Measurements from ENCODE around the gene TREX2. TPM values are rescaled to one million over a fixed set of nuclear protein-coding genes. Genes with fewer than 3 reads are reported as not detected.

The TREX2 gene
- polyA plus RNA-seq, 1 donor (not counting 4 experiments of a cell fraction or from before 2014, with no cell fraction given), result 0.31 TPM

- no peak for TF ChIP-seq EZH2 (IDR thresholded peaks at IDR 0.05; ENCODE audit: low read length)
- no peak for TF ChIP-seq CTCF (optimal IDR thresholded peaks at IDR 0.05 in 1 of 3, IDR thresholded peaks at IDR 0.05 in 1 of 3, conservative IDR thresholded peaks at IDR 0.05 in 1 of 3; ENCODE audit: extremely low read depth in 1 of 3, insufficient read depth in 2 of 3, low read length in 3 of 3)
- Histone ChIP-seq H4K20me1 (ENCODE audit: control insufficient read depth, extremely low read depth, insufficient read depth, low read length) (no peaks in the 10 kb centered on the region), H3K4me3 (ENCODE audit: control insufficient read depth in 2 of 3, extremely low read depth in 1 of 3, insufficient read depth in 2 of 3, low read depth in 1 of 3, low read length in 3 of 3) (no peak overlapping the region), H3K4me1 (ENCODE audit: control insufficient read depth, extremely low read depth, insufficient read depth, low read length) (peaks cover 3% of the 10 kb centered on the region), H3K9me3 (ENCODE audit: control insufficient read depth, low read depth, low read length) (no peaks in the 10 kb centered on the region), H3K79me2 (ENCODE audit: control insufficient read depth, insufficient read depth, low read length) (peaks cover 4% of the 10 kb centered on the region), H3K27ac (ENCODE audit: control insufficient read depth, insufficient read depth, low read length) (no peak overlapping the region), H3K4me2 (ENCODE audit: control insufficient read depth, extremely low read depth, insufficient read depth, low read depth, low read length) (no peak overlapping the region), H3K9ac (ENCODE audit: control insufficient read depth, extremely low read depth, insufficient read depth, low read length) (no peak overlapping the region), H3K36me3 (ENCODE audit: control insufficient read depth in 2 of 2, extremely low read depth in 1 of 2, insufficient read depth in 2 of 2, low read length in 2 of 2) (no peaks in the 10 kb centered on the region), H2AFZ (ENCODE audit: control insufficient read depth, low read length) (no peak overlapping the region), H3K27me3 (ENCODE audit: control insufficient read depth, extremely low read depth, insufficient read depth, low read length) (no peaks in the 10 kb centered on the region), H3K9me1 (ENCODE audit: control insufficient read depth, extremely low read depth, insufficient read depth, low read length) (no peaks in the 10 kb centered on the region)
- DNase-seq (ENCODE audit: low read depth, low spot score), result no peak
- FAIRE-seq, result no peak
- dilution Hi-C loops (cut with MboI; ENCODE audit: extremely low pct_ligation_motif_present, low sequenced_read_pairs), result no loop called here
These were observed 20.0 kb upstream of the TREX2 start for GRCh38 chrX:153465691-153466380.

- DNase-seq (ENCODE audit: low read depth, low spot score) (no peak), FAIRE-seq (no peak)
- Histone ChIP-seq H4K20me1 (ENCODE audit: control insufficient read depth, extremely low read depth, insufficient read depth, low read length) (no peaks in the 10 kb centered on the region), H3K27me3 (ENCODE audit: control insufficient read depth, extremely low read depth, insufficient read depth, low read length) (no peaks in the 10 kb centered on the region), H3K79me2 (ENCODE audit: control insufficient read depth, insufficient read depth, low read length) (no peaks in the 10 kb centered on the region), H3K9me3 (ENCODE audit: control insufficient read depth, low read depth, low read length) (no peaks in the 10 kb centered on the region), H3K4me1 (ENCODE audit: control insufficient read depth, extremely low read depth, insufficient read depth, low read length) (peaks cover 2% of the 10 kb centered on the region), H3K4me2 (ENCODE audit: control insufficient read depth, extremely low read depth, insufficient read depth, low read depth, low read length) (no peak overlapping the region), H3K9me1 (ENCODE audit: control insufficient read depth, extremely low read depth, insufficient read depth, low read length) (no peaks in the 10 kb centered on the region), H3K4me3 (ENCODE audit: control insufficient read depth in 2 of 3, extremely low read depth in 1 of 3, insufficient read depth in 2 of 3, low read depth in 1 of 3, low read length in 3 of 3) (no peak overlapping the region), H3K9ac (ENCODE audit: control insufficient read depth, extremely low read depth, insufficient read depth, low read length) (no peak overlapping the region), H3K27ac (ENCODE audit: control insufficient read depth, insufficient read depth, low read length) (no peak overlapping the region), H3K36me3 (ENCODE audit: control insufficient read depth in 2 of 2, extremely low read depth in 1 of 2, insufficient read depth in 2 of 2, low read length in 2 of 2) (no peaks in the 10 kb centered on the region), H2AFZ (ENCODE audit: control insufficient read depth, low read length) (no peak overlapping the region)
- no peak for TF ChIP-seq EZH2 (IDR thresholded peaks at IDR 0.05; ENCODE audit: low read length)
- TF ChIP-seq CTCF (optimal IDR thresholded peaks at IDR 0.05 in 1 of 3, IDR thresholded peaks at IDR 0.05 in 1 of 3, conservative IDR thresholded peaks at IDR 0.05 in 1 of 3; ENCODE audit: extremely low read depth in 1 of 3, insufficient read depth in 2 of 3, low read length in 3 of 3), result no peak
- dilution Hi-C loops (cut with MboI; ENCODE audit: extremely low pct_ligation_motif_present, low sequenced_read_pairs), result no loop called here
These were observed 18.3 kb upstream of the TREX2 start for GRCh38 chrX:153464116-153464515.
